IPS DF 4.7 (cell line): ENCODE data around the gene NEK11.
"Not testable (repeated sequence)": the region's sequence is repeated elsewhere in the genome, so short reads cannot be mapped to it uniquely, and the experiment has no call there.

Experiments used
- DNase-seq: peaks from one replicate; pipeline ENCODE4 v3.0.0-alpha.2; 2013; ENCODE audit warnings: low spot score; ENCODE audit errors: extremely low read depth

NEK11 gene

GRCh38 chr3:131356006-131356595 lies 329.4 kb downstream of the NEK11 start:
- no peak for DNase-seq

DNA sequence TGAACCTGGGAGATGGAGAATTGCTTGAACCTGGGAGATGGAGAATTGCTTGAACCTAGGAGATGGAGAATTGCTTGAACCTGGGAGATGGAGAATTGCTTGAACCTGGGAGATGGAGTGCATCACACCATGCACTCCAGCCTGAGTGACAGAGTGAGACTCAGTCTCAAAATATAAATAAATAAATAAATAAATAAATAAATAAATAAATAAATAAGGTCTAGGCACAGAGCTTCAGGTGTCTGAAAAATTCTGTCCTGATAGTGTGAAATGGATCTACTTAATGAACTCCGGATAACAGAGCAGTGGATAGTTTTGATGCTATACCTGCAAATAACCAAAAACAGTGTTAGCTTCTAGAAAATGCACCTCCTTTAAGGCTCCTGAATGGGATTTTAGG lies 330.6 kb downstream of the NEK11 start:
- no peak for DNase-seq

DNA sequence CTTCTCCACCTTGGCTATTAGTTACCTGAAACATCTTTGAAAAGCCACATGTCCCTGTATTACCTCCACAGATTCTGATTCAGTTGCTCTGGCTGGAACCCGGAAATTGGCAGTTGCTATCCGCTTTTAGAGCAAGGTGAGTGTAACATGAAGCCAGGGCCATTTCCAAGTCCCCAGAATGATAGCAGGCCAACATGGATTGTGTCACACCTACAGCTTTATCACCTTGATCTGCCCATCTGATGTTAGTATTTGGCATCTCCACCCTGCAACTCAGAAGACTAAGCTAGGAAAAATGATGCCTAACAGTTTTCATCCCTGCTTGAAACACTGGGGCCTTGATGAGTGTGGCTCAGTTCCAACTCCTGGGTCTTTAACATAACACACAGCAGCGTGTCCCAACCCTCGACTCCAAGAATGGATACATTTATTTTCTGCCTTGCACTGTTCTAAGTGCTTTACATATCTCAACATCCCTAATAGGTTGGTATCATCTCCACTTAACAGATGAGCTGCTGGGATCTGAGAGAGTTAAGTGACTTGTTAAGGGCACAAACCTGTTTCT lies 333.6 kb downstream of the NEK11 start:
- no peak for DNase-seq

- not testable (repeated sequence) for DNase-seq
Measured at GRCh38 chr3:131361066-131361463, 334.4 kb downstream of the NEK11 start.

GRCh38 chr3:131361464-131362421 lies 335.1 kb downstream of the NEK11 start:
- peak; percentile 93 for DNase-seq

DNA sequence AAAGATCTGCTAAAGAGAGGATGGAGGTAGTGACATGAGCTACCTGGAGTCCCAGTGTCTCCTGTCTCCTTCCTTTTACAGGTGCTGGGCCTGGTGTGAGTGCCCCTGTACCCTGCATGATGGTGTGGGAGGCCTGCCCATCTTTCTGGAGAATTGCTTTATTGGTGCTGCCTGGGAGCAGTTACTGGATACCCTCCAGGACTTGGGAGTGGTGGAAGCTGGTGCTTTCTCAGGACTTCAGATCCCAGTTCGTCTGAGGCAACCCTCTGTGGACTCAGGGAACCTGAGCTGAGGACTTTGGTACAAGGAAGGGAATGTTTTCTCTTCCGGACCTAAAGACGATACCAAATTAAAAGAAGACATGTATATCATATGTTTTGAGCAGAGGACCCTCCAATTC lies 336.6 kb downstream of the NEK11 start:
- no peak for DNase-seq

DNA sequence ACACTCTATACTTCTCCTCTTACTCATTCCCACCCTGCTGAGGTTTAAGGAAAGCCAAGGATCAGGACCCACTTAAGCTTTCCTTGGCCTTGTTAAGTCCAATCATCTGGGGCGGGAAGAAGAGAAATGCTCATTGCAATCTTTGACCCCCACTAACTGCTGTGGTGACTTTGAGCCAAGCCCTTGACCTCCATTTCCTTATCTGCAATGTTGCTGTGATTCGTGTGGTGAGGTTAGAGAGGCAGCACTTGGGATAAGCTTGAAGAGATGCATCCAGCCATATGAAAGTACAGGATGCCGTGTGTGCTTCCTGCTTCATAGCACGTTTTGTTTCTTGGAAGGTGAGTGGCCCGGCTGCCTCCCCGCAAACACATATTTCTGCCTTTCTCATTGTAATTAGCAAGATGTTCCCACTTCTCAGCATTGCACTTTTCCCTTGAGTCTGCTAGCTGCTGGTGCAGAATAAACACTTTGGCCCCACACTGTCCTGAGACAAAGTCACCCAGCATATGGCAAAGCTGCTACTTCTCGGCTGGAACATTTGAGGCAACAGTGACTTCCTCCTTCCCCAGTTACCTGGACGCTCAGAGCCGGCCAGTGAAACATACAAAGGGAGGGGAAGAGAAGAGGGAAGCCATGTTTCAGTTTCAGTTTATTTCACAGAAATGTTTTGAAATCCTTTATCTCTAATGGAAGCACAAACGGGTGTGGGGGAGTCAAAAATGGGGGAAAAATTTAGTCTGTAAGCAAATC lies 344.4 kb downstream of the NEK11 start:
- DNase-seq = no peak

DNA sequence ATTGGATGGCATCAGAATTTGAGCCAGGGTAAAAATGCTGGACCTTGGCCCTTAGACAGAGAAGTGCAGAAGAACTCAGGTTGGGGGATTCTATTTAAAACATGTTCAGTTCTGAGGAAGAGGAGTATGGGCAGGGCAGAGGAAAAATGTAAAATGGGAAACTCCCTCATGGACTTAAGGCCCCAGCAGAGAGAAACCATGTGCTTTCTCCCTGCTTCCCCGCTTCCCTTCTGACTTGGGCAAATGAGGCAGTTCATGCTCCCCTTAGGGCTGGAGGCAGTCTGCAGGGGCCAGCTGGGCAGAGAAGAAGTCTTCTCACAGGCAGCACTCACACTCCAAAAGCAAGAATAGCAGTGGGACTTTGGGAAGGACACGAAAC lies 345.0 kb downstream of the NEK11 start:
- DNase-seq = no peak

- no peak for DNase-seq
Measured at GRCh38 chr3:131374741-131375140, 348.1 kb downstream of the NEK11 start.

- not testable (repeated sequence) for DNase-seq
Measured at GRCh38 chr3:131380821-131381444, 354.3 kb downstream of the NEK11 start.

- peak; percentile 79 for DNase-seq
Measured at GRCh38 chr3:131381445-131382291, 355.0 kb downstream of the NEK11 start, which contains the start of gene NUDT16. TSS of gene NUDT16 (plus strand) at chr3:131381774. CDS start at chr3:131381805, 31 bp downstream.

DNA sequence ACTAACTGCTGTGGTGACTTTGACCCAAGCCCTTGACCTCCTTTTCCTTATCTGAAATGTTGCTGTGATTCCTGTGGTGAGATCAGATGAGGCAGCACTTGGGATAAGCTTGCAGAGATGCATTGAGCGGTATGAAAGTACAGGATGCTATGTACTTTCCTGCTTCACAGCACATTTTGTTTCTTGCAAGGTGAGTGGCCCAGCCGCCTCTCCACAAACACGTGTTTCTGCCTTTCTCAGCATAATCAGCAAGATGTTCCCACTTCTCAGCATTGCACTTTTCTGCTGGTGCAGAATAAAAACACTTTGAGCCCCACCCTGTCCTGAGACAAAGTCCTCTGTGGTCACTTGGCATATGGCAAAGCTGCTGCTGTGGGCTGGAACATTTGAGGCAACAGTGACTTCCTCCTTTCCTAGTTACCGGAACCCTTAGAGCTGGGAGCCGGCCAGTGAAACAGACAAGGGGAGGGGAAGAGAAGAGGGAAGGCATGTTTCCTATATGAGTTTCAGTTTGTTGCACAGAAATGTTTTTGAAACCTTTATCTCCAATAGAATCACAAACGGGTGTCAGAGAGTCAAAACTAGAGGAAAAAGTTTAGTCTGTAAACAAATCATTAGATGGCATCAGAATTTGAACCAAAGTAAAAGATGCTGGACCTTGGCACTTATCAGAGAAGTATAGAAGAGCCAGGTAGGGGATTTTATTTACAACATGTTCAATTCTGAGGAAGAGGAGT lies 359.9 kb downstream of the NEK11 start:
- no peak for DNase-seq

GRCh38 chr3:131387796-131388489 lies 361.3 kb downstream of the NEK11 start:
- no peak for DNase-seq

- no peak for DNase-seq
Measured at GRCh38 chr3:131388490-131388799, 361.8 kb downstream of the NEK11 start.

GRCh38 chr3:131390331-131390730 lies 363.7 kb downstream of the NEK11 start:
- no peak for DNase-seq

GRCh38 chr3:131393051-131393450 lies 366.4 kb downstream of the NEK11 start:
- DNase-seq = no peak

DNA sequence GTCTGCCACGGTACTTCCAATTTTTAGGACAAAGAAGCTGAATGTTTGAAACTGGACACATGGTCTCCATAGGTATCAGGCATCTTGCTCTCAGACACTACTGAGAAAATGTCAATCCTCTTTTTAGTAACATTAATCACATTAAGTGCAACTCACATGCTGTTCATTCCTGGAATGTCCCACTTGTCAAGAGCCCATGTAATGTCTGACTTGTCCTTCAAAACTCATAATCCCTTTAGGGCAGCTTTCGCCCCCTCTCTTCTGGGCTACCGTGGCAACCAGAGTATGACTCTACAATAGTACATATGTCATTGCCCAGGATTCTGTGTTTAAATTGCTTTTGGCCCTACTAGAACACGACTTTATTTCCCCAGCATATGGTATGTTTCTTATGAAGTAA lies 367.2 kb downstream of the NEK11 start:
- DNase-seq = no peak

DNA sequence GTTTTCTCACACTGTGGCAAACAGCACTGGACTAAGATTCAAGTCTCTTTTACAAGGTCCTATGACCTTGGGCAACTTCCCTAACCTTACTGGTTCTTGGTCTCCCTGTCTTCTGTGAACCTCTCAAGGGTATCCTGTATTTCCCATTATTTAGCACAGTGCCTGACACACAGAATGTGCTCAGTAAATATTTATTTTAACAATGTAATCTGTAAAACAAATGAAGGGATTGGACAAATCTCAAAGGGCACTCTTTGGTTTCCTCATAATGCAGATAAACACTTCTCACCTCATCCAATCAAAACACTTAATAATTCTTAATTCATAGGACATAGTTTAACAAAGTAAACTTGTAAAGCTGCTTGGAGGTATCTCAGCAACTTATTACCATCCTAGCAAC lies 367.7 kb downstream of the NEK11 start:
- no peak for DNase-seq

DNA sequence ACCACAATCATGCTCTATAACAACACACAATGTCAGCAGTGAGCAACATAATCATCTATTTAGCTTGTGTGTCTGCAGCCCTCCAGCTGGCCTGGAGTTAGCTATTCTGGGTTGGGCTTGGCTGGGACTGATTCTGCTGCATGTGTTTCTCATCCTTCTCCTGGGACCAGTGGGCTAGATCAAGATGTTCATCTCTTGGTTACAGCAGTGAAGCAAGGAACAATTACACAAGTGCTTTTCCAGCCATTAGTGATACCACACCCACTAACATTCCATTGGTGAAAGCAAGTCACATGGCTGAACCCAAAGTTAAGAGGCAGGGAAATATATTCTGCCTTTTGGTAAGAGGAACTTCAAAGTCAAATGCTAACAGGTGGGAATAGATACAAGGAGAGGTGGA lies 369.5 kb downstream of the NEK11 start:
- no peak for DNase-seq
